ENCODE data around the gene ST7L. TPM values are rescaled to one million over a fixed set of nuclear protein-coding genes. Genes with fewer than 3 reads are reported as not detected.

Gene ST7L
- total RNA-seq, 2 experiments from 2014 or later, result 12.3 to 12.5 TPM

GRCh38 chr1:112542206-112542973 is 76.6 kb downstream of the ST7L start:
- ATAC-seq (no peak), DNase-seq (no peak)
- Mint-ChIP-seq H3K9me3 (ENCODE audit: insufficient read depth) (no peaks in the 10 kb centered on the region), H3K36me3 (ENCODE audit: low read depth) (no peaks in the 10 kb centered on the region), H3K4me1 (ENCODE audit: low read depth) (peaks cover 4% of the 10 kb centered on the region), H3K27me3 (ENCODE audit: low read depth) (no peaks in the 10 kb centered on the region), H3K4me3 (no peak overlapping the region), H3K27ac (no peak overlapping the region)
- CTCF ChIA-PET, result interaction anchor here (1.3 to 1.5 kb wide), 3 partner anchors 40 to 76 kb away, joined by 3 to 4 read pairs (median 3); no protein-coding TSS in a partner anchor
- POLR2A ChIA-PET, result interaction anchor here (1.4 kb wide), 1 partner anchor 34 kb away, joined by 4 read pairs; the partner anchor contains the start of gene WNT2B

GRCh38 chr1:112541299-112541698 is 77.6 kb downstream of the ST7L start:
- CTCF ChIA-PET, result interaction anchor here (1.3 to 1.6 kb wide), 3 partner anchors 39 to 175 kb away, joined by 3 to 4 read pairs (median 3); no protein-coding TSS in a partner anchor
- Mint-ChIP-seq H3K27me3 (ENCODE audit: low read depth) (no peaks in the 10 kb centered on the region), H3K36me3 (ENCODE audit: low read depth) (no peaks in the 10 kb centered on the region), H3K9me3 (ENCODE audit: insufficient read depth) (no peaks in the 10 kb centered on the region), H3K27ac (no peak overlapping the region), H3K4me1 (ENCODE audit: low read depth) (peaks cover 4% of the 10 kb centered on the region), H3K4me3 (no peak overlapping the region)
- POLR2A ChIA-PET, result no interaction called here
- DNase-seq (no peak), ATAC-seq (no peak)

GRCh38 chr1:112540226-112540794 is 78.6 kb downstream of the ST7L start:
- ChIA-PET POLR2A (no interaction called here), CTCF (interaction anchor here (1.6 kb wide), 1 partner anchor 176 kb away, joined by 4 read pairs; no protein-coding TSS in a partner anchor)
- Mint-ChIP-seq H3K9me3 (ENCODE audit: insufficient read depth) (no peaks in the 10 kb centered on the region), H3K4me1 (ENCODE audit: low read depth) (peaks cover 4% of the 10 kb centered on the region), H3K36me3 (ENCODE audit: low read depth) (no peaks in the 10 kb centered on the region), H3K27ac (no peak overlapping the region), H3K4me3 (no peak overlapping the region), H3K27me3 (ENCODE audit: low read depth) (no peaks in the 10 kb centered on the region)
- ATAC-seq (no peak), DNase-seq (no peak)

GRCh38 chr1:112538883-112539282 is 80.1 kb downstream of the ST7L start:
- Mint-ChIP-seq H3K9me3 (ENCODE audit: insufficient read depth) (no peaks in the 10 kb centered on the region), H3K4me1 (ENCODE audit: low read depth) (peaks cover 4% of the 10 kb centered on the region), H3K36me3 (ENCODE audit: low read depth) (no peaks in the 10 kb centered on the region), H3K4me3 (no peak overlapping the region), H3K27ac (no peak overlapping the region), H3K27me3 (ENCODE audit: low read depth) (no peaks in the 10 kb centered on the region)
- ChIA-PET POLR2A (no interaction called here), CTCF (no interaction called here)
- ATAC-seq, result no peak
- DNase-seq, result no peak

GRCh38 chr1:112537456-112537855 is 81.5 kb downstream of the ST7L start:
- no peaks in the 10 kb centered on the region for H3K27me3 Mint-ChIP-seq (ENCODE audit: low read depth)
- peaks cover 4% of the 10 kb centered on the region for H3K4me1 Mint-ChIP-seq (ENCODE audit: low read depth)
- H3K4me3 Mint-ChIP-seq, result no peak overlapping the region
- H3K36me3 Mint-ChIP-seq (ENCODE audit: low read depth), result no peaks in the 10 kb centered on the region
- no peak overlapping the region for H3K27ac Mint-ChIP-seq
- DNase-seq (no peak), ATAC-seq (no peak)
- ChIA-PET POLR2A (no interaction called here), CTCF (interaction anchor here (1.6 kb wide), 1 partner anchor 36 kb away, joined by 3 read pairs; no protein-coding TSS in a partner anchor)
- H3K9me3 Mint-ChIP-seq (ENCODE audit: insufficient read depth), result no peaks in the 10 kb centered on the region

- DNase-seq (no peak), ATAC-seq (no peak)
- no peak overlapping the region for H3K4me3 Mint-ChIP-seq
- H3K4me1 Mint-ChIP-seq (ENCODE audit: low read depth), result peaks cover 4% of the 10 kb centered on the region
- ChIA-PET POLR2A (no interaction called here), CTCF (no interaction called here)
- no peaks in the 10 kb centered on the region for H3K27me3 Mint-ChIP-seq (ENCODE audit: low read depth)
- no peaks in the 10 kb centered on the region for H3K9me3 Mint-ChIP-seq (ENCODE audit: insufficient read depth)
- no peak overlapping the region for H3K27ac Mint-ChIP-seq
- no peaks in the 10 kb centered on the region for H3K36me3 Mint-ChIP-seq (ENCODE audit: low read depth)
Observed at GRCh38 chr1:112536561-112536960, 82.4 kb downstream of the ST7L start.

- Mint-ChIP-seq H3K36me3 (ENCODE audit: low read depth) (no peaks in the 10 kb centered on the region), H3K9me3 (ENCODE audit: insufficient read depth) (no peaks in the 10 kb centered on the region), H3K4me1 (ENCODE audit: low read depth) (no peaks in the 10 kb centered on the region), H3K27ac (no peak overlapping the region), H3K27me3 (ENCODE audit: low read depth) (no peaks in the 10 kb centered on the region), H3K4me3 (no peak overlapping the region)
- ChIA-PET POLR2A (no interaction called here), CTCF (no interaction called here)
- ATAC-seq (no peak), DNase-seq (no peak)
Observed at GRCh38 chr1:112533029-112533428, 85.9 kb downstream of the ST7L start.

GRCh38 chr1:112532064-112532463 is 86.9 kb downstream of the ST7L start:
- DNase-seq, result no peak
- Mint-ChIP-seq H3K27me3 (ENCODE audit: low read depth) (no peaks in the 10 kb centered on the region), H3K27ac (no peak overlapping the region), H3K9me3 (ENCODE audit: insufficient read depth) (no peaks in the 10 kb centered on the region), H3K4me1 (ENCODE audit: low read depth) (no peaks in the 10 kb centered on the region), H3K36me3 (ENCODE audit: low read depth) (no peaks in the 10 kb centered on the region), H3K4me3 (no peak overlapping the region)
- ATAC-seq, result no peak
- ChIA-PET POLR2A (no interaction called here), CTCF (interaction anchor here (0.6 to 1.5 kb wide), 2 partner anchors 141 to 751 kb away, joined by 3 read pairs; no protein-coding TSS in a partner anchor)

- Mint-ChIP-seq H3K36me3 (ENCODE audit: low read depth) (no peaks in the 10 kb centered on the region), H3K9me3 (ENCODE audit: insufficient read depth) (no peaks in the 10 kb centered on the region), H3K4me1 (ENCODE audit: low read depth) (no peaks in the 10 kb centered on the region), H3K4me3 (no peak overlapping the region), H3K27ac (no peak overlapping the region), H3K27me3 (ENCODE audit: low read depth) (no peaks in the 10 kb centered on the region)
- ChIA-PET CTCF (interaction anchor here (1.1 to 1.5 kb wide), 2 partner anchors 29 to 139 kb away, joined by 3 read pairs; no protein-coding TSS in a partner anchor), POLR2A (no interaction called here)
- no peak for ATAC-seq
- DNase-seq, result no peak
Observed at GRCh38 chr1:112530832-112531231, 88.1 kb downstream of the ST7L start.

- Mint-ChIP-seq H3K36me3 (ENCODE audit: low read depth) (no peaks in the 10 kb centered on the region), H3K4me1 (ENCODE audit: low read depth) (no peaks in the 10 kb centered on the region), H3K4me3 (no peak overlapping the region), H3K9me3 (ENCODE audit: insufficient read depth) (no peaks in the 10 kb centered on the region), H3K27me3 (ENCODE audit: low read depth) (no peaks in the 10 kb centered on the region), H3K27ac (no peak overlapping the region)
- ChIA-PET POLR2A (no interaction called here), CTCF (no interaction called here)
- no peak for DNase-seq
- no peak for ATAC-seq
Observed at GRCh38 chr1:112529301-112529700, 89.6 kb downstream of the ST7L start.

GRCh38 chr1:112528076-112528475 is 90.9 kb downstream of the ST7L start:
- Mint-ChIP-seq H3K4me1 (ENCODE audit: low read depth) (no peaks in the 10 kb centered on the region), H3K36me3 (ENCODE audit: low read depth) (no peaks in the 10 kb centered on the region), H3K4me3 (no peak overlapping the region), H3K27ac (no peak overlapping the region), H3K27me3 (ENCODE audit: low read depth) (no peaks in the 10 kb centered on the region), H3K9me3 (ENCODE audit: insufficient read depth) (no peaks in the 10 kb centered on the region)
- ChIA-PET POLR2A (no interaction called here), CTCF (interaction anchor here (1.1 kb wide), 1 partner anchor 26 kb away, joined by 3 read pairs; no protein-coding TSS in a partner anchor)
- ATAC-seq, result no peak
- DNase-seq, result no peak

GRCh38 chr1:112527266-112528010 is 91.5 kb downstream of the ST7L start:
- Mint-ChIP-seq H3K4me1 (ENCODE audit: low read depth) (no peaks in the 10 kb centered on the region), H3K27me3 (ENCODE audit: low read depth) (no peaks in the 10 kb centered on the region), H3K4me3 (no peak overlapping the region), H3K27ac (no peak overlapping the region), H3K9me3 (ENCODE audit: insufficient read depth) (no peaks in the 10 kb centered on the region), H3K36me3 (ENCODE audit: low read depth) (no peaks in the 10 kb centered on the region)
- ChIA-PET POLR2A (no interaction called here), CTCF (interaction anchor here (0.7 to 1.1 kb wide), 2 partner anchors 26 to 83 kb away, joined by 3 read pairs; no protein-coding TSS in a partner anchor)
- ATAC-seq (no peak), DNase-seq (no peak)

Measured in activated CD8-positive, alpha-beta T cell treated with anti-CD3 and anti-CD28 coated beads, Interleukin-2, amount 10 ng/mL, durations not matched to agents 7 days and 5 days (primary cell).